ENCODE results near the gene DDI1. TPM values are rescaled to one million over a fixed set of nuclear protein-coding genes. Genes with fewer than 3 reads are reported as not detected.

The DDI1 gene
- not detected for polyA plus RNA-seq (2013, experiment 1 of 2; ENCODE audit: insufficient read length)
- polyA plus RNA-seq (2013, experiment 2 of 2; ENCODE audit: insufficient read length): not detected

- DNase-seq: no peak
Measured at GRCh38 chr11:104036588-104036987, at the start of gene DDI1. TSS of gene DDI1 (plus strand) at chr11:104036640. CDS start at chr11:104036823, 183 bp downstream.

- DNase-seq: no peak
Measured at GRCh38 chr11:103987629-103988594, 48.5 kb upstream of the DDI1 start.

- peak; percentile 55 for DNase-seq
Measured at GRCh38 chr11:103988595-103988969, 47.9 kb upstream of the DDI1 start.

- DNase-seq: peak; percentile 76
Measured at GRCh38 chr11:103993507-103993906, 42.9 kb upstream of the DDI1 start.

GRCh38 chr11:103994094-103994493 is 42.3 kb upstream of the DDI1 start:
- peak; percentile 92 for DNase-seq

GRCh38 chr11:103994518-103994917 is 41.9 kb upstream of the DDI1 start:
- DNase-seq: no peak

GRCh38 chr11:103995896-103996295 is 40.5 kb upstream of the DDI1 start:
- peak; percentile 77 for DNase-seq

GRCh38 chr11:103997082-103997481 is 39.4 kb upstream of the DDI1 start:
- no peak for DNase-seq

GRCh38 chr11:103998826-103999508 is 37.5 kb upstream of the DDI1 start:
- DNase-seq: no peak

GRCh38 chr11:104000798-104001197 is 35.6 kb upstream of the DDI1 start:
- peak; percentile 92 for DNase-seq

GRCh38 chr11:104001561-104002056 is 34.8 kb upstream of the DDI1 start:
- peak; percentile 78 for DNase-seq

- peak; percentile 79 for DNase-seq
Measured at GRCh38 chr11:104003491-104003890, 32.9 kb upstream of the DDI1 start.

- DNase-seq: no peak
Measured at GRCh38 chr11:104005234-104005855, 31.1 kb upstream of the DDI1 start.

- no peak for DNase-seq
Measured at GRCh38 chr11:104009744-104010143, 26.7 kb upstream of the DDI1 start.

- peak; percentile 12 for DNase-seq
Measured at GRCh38 chr11:104011044-104011443, 25.4 kb upstream of the DDI1 start.

- no peak for DNase-seq
Measured at GRCh38 chr11:104015649-104016415, 20.6 kb upstream of the DDI1 start.

- DNase-seq: no peak
Measured at GRCh38 chr11:104024572-104024971, 11.9 kb upstream of the DDI1 start.

GRCh38 chr11:104028476-104029263 is 7.8 kb upstream of the DDI1 start:
- no peak for DNase-seq

GRCh38 chr11:104033134-104033533 is 3.3 kb upstream of the DDI1 start:
- peak; percentile 83 for DNase-seq

- DNase-seq: no peak
Measured at GRCh38 chr11:104033561-104033960, 2.9 kb upstream of the DDI1 start.

GRCh38 chr11:104036995-104037394 is 555 bp downstream of the DDI1 start:
- no peak for DNase-seq
